Gastroesophageal sphincter (tissue), 4 donors: ENCODE results near the gene C1orf35. TPM values are rescaled to one million over a fixed set of nuclear protein-coding genes. Genes with fewer than 3 reads are reported as not detected.

Experiments
- ATAC-seq: fragments of 150-250 bp; one replicate; pipeline ENCODE4 v1.9.1; 2016; ENCODE audit warnings: mild to moderate bottlenecking, moderate library complexity
- H3K27ac ChIP-seq, 4 donors: fragments of 200-600 bp; sonication (generic) in 3 of 4; 1 replicate in 3 of 4; 2 replicates in 1 of 4; pipeline ENCODE4 v1.5.1; 2016 to 2019
- H3K27me3 ChIP-seq: fragments of 200-600 bp; sonication (generic); one replicate; pipeline ENCODE4 v1.5.1; 2019
- H3K36me3 ChIP-seq, 2 donors: fragments of 200-600 bp; sonication (generic); one replicate each; pipeline ENCODE4 v1.5.1; 2019; ENCODE audit warnings: control low read depth in 1 of 2
- H3K4me1 ChIP-seq, 3 donors: fragments of 200-600 bp; sonication (generic); 1 replicate in 2 of 3; 2 replicates in 1 of 3; pipeline ENCODE4 v1.5.1; 2016 to 2019; ENCODE audit warnings: control low read depth in 2 of 3
- H3K4me3 ChIP-seq, 2 donors: fragments of 200-600 bp; sonication (generic); one replicate each; pipeline ENCODE4 v1.5.1; 2019; ENCODE audit warnings: mild to moderate bottlenecking in 1 of 2, moderate library complexity in 1 of 2
- H3K9me3 ChIP-seq, 3 donors: fragments of 200-600 bp; sonication (generic); one replicate each; pipeline ENCODE4 v1.5.1; 2017 to 2019; ENCODE audit warnings: control low read depth in 2 of 3
- CTCF ChIP-seq, 4 experiments: fragments of 200-600 bp in 2 of 4; fragments of 450-650 bp in 2 of 4; sonication (generic) in 1 of 4; IDR thresholded peaks; one replicate each; pipeline ENCODE4 v1.5.1; 2017 to 2019; ENCODE audit warnings: antibody characterized with exemption in 4 of 4, mild to moderate bottlenecking in 2 of 4, moderate library complexity in 2 of 4
- EP300 ChIP-seq: sonication (generic); formaldehyde crosslinking; IDR thresholded peaks from one replicate; pipeline ENCODE4 v1.6.1; 2017; ENCODE audit warnings: antibody characterized with exemption, mild to moderate bottlenecking
- POLR2A ChIP-seq, 2 donors: fragments of 450-650 bp; IDR thresholded peaks; one replicate each; pipeline ENCODE4 v1.6.1; 2017; ENCODE audit warnings: antibody characterized with exemption in 2 of 2, mild to moderate bottlenecking in 2 of 2, moderate library complexity in 1 of 2
- POLR2AphosphoS5 ChIP-seq: sonication (generic); formaldehyde crosslinking; IDR thresholded peaks from one replicate; pipeline ENCODE4 v1.6.1; 2017; ENCODE audit warnings: antibody characterized with exemption
- WGBS, 2 donors: methylation state at CpG; one replicate each; pipeline ENCODE4 v1.1.5; 2018; ENCODE audit warnings: low coverage in 1 of 2; 5-methylcytosine and 5-hydroxymethylcytosine counted together
- total RNA-seq, 4 donors: library from RNA; depleted of rRNA; stranded (reverse); fragments of >200 nt; gene quantifications; one replicate each; pipeline ENCODE4 v1.1.0, GENCODE V29; 2016

The C1orf35 gene
- total RNA-seq, 4 donors from 2014 or later = 11.6 to 16.0 (median 14.6) TPM

DNA sequence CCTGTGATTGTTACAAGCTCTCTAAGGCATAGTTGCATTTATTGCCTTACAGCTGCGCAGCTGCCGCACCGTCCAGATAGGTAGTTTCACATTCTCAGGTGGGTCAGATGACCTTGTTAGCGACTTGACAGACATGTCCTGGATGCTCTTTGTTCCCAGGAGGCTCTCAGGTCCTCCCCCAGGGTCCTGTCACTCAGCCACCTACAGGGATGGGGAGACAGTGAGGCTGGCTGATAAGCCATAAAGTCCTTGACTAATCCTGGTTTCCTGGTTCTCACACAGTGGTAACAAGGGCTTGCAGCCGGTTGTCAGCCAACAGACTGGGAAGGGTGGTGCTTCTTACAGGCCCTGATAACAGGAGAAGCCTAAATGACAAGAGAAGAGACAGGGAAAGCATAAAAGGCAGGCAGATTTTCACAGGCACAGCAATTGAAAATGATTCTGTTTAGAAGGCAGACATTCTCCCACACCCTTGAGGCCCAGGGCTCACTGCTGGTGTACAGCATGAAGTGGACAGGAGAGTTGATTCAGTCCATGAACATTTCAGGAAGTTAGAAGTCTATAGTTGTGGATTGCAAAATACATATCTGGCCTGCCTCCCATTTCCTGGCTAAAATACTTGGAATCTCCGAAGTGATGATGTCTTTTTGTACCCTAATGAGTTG, 17.7 kb downstream of the C1orf35 start:
- Histone ChIP-seq H3K36me3 (peaks cover 0 to 7% of the 10 kb centered on the region in 2 donors), H3K4me3 (peak overlapping the region in 1 of 2 donors; percentile 99), H3K9me3 (no peaks in the 10 kb centered on the region), H3K27ac (peak overlapping the region in 3 of 4 donors; percentile 89 to 100 (median 100)), H3K27me3 (no peaks in the 10 kb centered on the region), H3K4me1 (peaks cover 5 to 85% (median 70%) of the 10 kb centered on the region in 3 donors)
- 35 to 45% methylated on average over 5 to 6 of the region's 6 CpGs for WGBS, 2 donors
- no peak for ATAC-seq
- TF ChIP-seq POLR2A (IDR thresholded peaks at IDR 0.05) (no peak), EP300 (no peak), CTCF (IDR thresholded peaks at IDR 0.05) (no peak), POLR2AphosphoS5 (peak; percentile 36)

- H3K27me3 ChIP-seq = no peaks in the 10 kb centered on the region
- peak overlapping the region in 1 of 2 donors; percentile 99 for H3K4me3 ChIP-seq
- H3K9me3 ChIP-seq = no peaks in the 10 kb centered on the region
- 44 to 53% methylated on average over 3 to 5 of the region's 5 CpGs for WGBS, 2 donors
- peak overlapping the region in 3 of 4 donors; percentile 89 to 100 (median 100) for H3K27ac ChIP-seq
- H3K36me3 ChIP-seq = peaks cover 0 to 7% of the 10 kb centered on the region in 2 donors
- H3K4me1 ChIP-seq = peaks cover 5 to 80% (median 64%) of the 10 kb centered on the region in 3 donors
- no peak for ATAC-seq
- TF ChIP-seq CTCF (IDR thresholded peaks at IDR 0.05) = no peak
- TF ChIP-seq EP300 = no peak
- no peak for TF ChIP-seq POLR2AphosphoS5
- TF ChIP-seq POLR2A (IDR thresholded peaks at IDR 0.05) = no peak
Measured at GRCh38 chr1:228084797-228085196, 18.3 kb downstream of the C1orf35 start.

- peak overlapping the region in 3 of 4 donors; percentile 89 to 100 (median 100) for H3K27ac ChIP-seq
- H3K36me3 ChIP-seq = peaks cover 0 to 7% of the 10 kb centered on the region in 2 donors
- no peaks in the 10 kb centered on the region for H3K27me3 ChIP-seq
- H3K9me3 ChIP-seq = no peaks in the 10 kb centered on the region
- TF ChIP-seq POLR2AphosphoS5 = peak; percentile 51
- TF ChIP-seq EP300 = no peak
- no peak for TF ChIP-seq CTCF (IDR thresholded peaks at IDR 0.05)
- no peak for TF ChIP-seq POLR2A (IDR thresholded peaks at IDR 0.05)
- peak overlapping the region; percentile 89 to 99 for H3K4me3 ChIP-seq
- H3K4me1 ChIP-seq = peaks cover 5 to 76% (median 59%) of the 10 kb centered on the region in 3 donors
- ATAC-seq = no peak
- 7% methylated on average over 3 of the region's 3 CpGs for WGBS, 2 donors
Measured at GRCh38 chr1:228084325-228084724, 18.8 kb downstream of the C1orf35 start.

- TF ChIP-seq POLR2A (IDR thresholded peaks at IDR 0.05) (no peak), POLR2AphosphoS5 (no peak), EP300 (no peak), CTCF (IDR thresholded peaks at IDR 0.05) (no peak)
- Histone ChIP-seq H3K36me3 (peaks cover 0 to 6% of the 10 kb centered on the region in 2 donors), H3K4me1 (peaks cover 5 to 71% (median 54%) of the 10 kb centered on the region in 3 donors), H3K27ac (peak overlapping the region; percentile 89 to 100 (median 98)), H3K27me3 (no peaks in the 10 kb centered on the region), H3K4me3 (peak overlapping the region; percentile 89 to 99), H3K9me3 (no peaks in the 10 kb centered on the region)
- no peak for ATAC-seq
- 0 to 2% methylated on average over 10 to 11 of the region's 17 CpGs for WGBS, 2 donors
Measured at GRCh38 chr1:228083871-228084278, 19.2 kb downstream of the C1orf35 start.
